Measurements from ENCODE around the gene BABAM2. TPM values are rescaled to one million over a fixed set of nuclear protein-coding genes. Genes with fewer than 3 reads are reported as not detected.

Gene BABAM2
- total RNA-seq, 2 experiments from 2014 or later, result 19.7 to 33.2 TPM

- TF ChIP-seq, protein P1, sequence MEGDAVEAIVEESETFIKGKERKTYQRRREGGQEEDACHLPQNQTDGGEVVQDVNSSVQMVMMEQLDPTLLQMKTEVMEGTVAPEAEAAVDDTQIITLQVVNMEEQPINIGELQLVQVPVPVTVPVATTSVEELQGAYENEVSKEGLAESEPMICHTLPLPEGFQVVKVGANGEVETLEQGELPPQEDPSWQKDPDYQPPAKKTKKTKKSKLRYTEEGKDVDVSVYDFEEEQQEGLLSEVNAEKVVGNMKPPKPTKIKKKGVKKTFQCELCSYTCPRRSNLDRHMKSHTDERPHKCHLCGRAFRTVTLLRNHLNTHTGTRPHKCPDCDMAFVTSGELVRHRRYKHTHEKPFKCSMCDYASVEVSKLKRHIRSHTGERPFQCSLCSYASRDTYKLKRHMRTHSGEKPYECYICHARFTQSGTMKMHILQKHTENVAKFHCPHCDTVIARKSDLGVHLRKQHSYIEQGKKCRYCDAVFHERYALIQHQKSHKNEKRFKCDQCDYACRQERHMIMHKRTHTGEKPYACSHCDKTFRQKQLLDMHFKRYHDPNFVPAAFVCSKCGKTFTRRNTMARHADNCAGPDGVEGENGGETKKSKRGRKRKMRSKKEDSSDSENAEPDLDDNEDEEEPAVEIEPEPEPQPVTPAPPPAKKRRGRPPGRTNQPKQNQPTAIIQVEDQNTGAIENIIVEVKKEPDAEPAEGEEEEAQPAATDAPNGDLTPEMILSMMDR (conservative IDR thresholded peaks at IDR 0.05; ENCODE audit: low read length), result no peak
- no peak for TF ChIP-seq EZH2phosphoT487 (IDR thresholded peaks at IDR 0.05; ENCODE audit: borderline replicate concordance, low read depth, low read length)
- BruUV-seq (replicated peaks), result no TSS peak
- Histone ChIP-seq H3K4me3 (ENCODE audit: low read depth, low read length, poor library complexity, severe bottlenecking) (no peak overlapping the region), H2AFZ (ENCODE audit: low read length) (no peak overlapping the region), H3K4me2 (ENCODE audit: low read length) (no peak overlapping the region), H3K4me1 (ENCODE audit: insufficient read depth, low read length, poor library complexity, severe bottlenecking) (no peaks in the 10 kb centered on the region), H3K36me3 (ENCODE audit: insufficient read depth, low read length) (no peaks in the 10 kb centered on the region), H3K79me2 (ENCODE audit: insufficient read depth, low read depth, low read length) (no peaks in the 10 kb centered on the region), H4K20me1 (ENCODE audit: insufficient read depth, low read length) (no peaks in the 10 kb centered on the region), H3K9me3 (ENCODE audit: low read length) (no peaks in the 10 kb centered on the region), H3K9me2 (ENCODE audit: insufficient read depth, low read length) (no peaks in the 10 kb centered on the region), H3K27ac (ENCODE audit: low read depth, low read length, poor library complexity, severe bottlenecking) (no peak overlapping the region)
- intact Hi-C loops (cut with micrococcal nuclease; ENCODE audit: unreplicated experiment), result no loop called here
- DNase-seq (ENCODE audit: low spot score), result no peak
- POLR2A ChIA-PET, result no interaction called here
- CTCF ChIA-PET (ENCODE audit: unreplicated experiment), result no interaction called here
These were observed 486.8 kb downstream of the BABAM2 start for GRCh38 chr2:28377195-28377816.

- no peaks in the 10 kb centered on the region for H4K20me1 ChIP-seq (ENCODE audit: insufficient read depth, low read length)
- H3K27ac ChIP-seq (ENCODE audit: low read depth, low read length, poor library complexity, severe bottlenecking), result no peak overlapping the region
- no peaks in the 10 kb centered on the region for H3K79me2 ChIP-seq (ENCODE audit: insufficient read depth, low read depth, low read length)
- no peak overlapping the region for H3K4me2 ChIP-seq (ENCODE audit: low read length)
- no peaks in the 10 kb centered on the region for H3K36me3 ChIP-seq (ENCODE audit: insufficient read depth, low read length)
- TF ChIP-seq EZH2phosphoT487 (IDR thresholded peaks at IDR 0.05; ENCODE audit: borderline replicate concordance, low read depth, low read length), result no peak
- TF ChIP-seq, protein P1 (conservative IDR thresholded peaks at IDR 0.05; ENCODE audit: low read length), result no peak
- no peaks in the 10 kb centered on the region for H3K9me2 ChIP-seq (ENCODE audit: insufficient read depth, low read length)
- CTCF ChIA-PET (ENCODE audit: unreplicated experiment), result no interaction called here
- POLR2A ChIA-PET, result no interaction called here
- H2AFZ ChIP-seq (ENCODE audit: low read length), result no peak overlapping the region
- intact Hi-C loops (cut with micrococcal nuclease; ENCODE audit: unreplicated experiment), result no loop called here
- H3K9me3 ChIP-seq (ENCODE audit: low read length), result no peaks in the 10 kb centered on the region
- H3K4me3 ChIP-seq (ENCODE audit: low read depth, low read length, poor library complexity, severe bottlenecking), result no peak overlapping the region
- BruUV-seq (replicated peaks), result no TSS peak
- H3K4me1 ChIP-seq (ENCODE audit: insufficient read depth, low read length, poor library complexity, severe bottlenecking), result no peaks in the 10 kb centered on the region
- no peak for DNase-seq (ENCODE audit: low spot score)
These were observed 487.6 kb downstream of the BABAM2 start for GRCh38 chr2:28377984-28378678.
